Astrocyte of the spinal cord (primary cell): ENCODE measurements around the gene HOXB6.

Experiments used
- DNase-seq: peaks from one replicate; pipeline ENCODE4 v3.0.0; 2011; ENCODE audit warnings: low read depth, low spot score
- H3K4me3 ChIP-seq: 2 replicates; pipeline ENCODE4 v1.5.1; 2011; ENCODE audit warnings: low read depth, mild to moderate bottlenecking, low read length, moderate library complexity
- in situ Hi-C: cut with HindIII; loops from 2 replicates; pipeline ENCODE4 v1.10.0; 2017; ENCODE audit warnings: low sequenced_read_pairs
- TF ChIP-seq, protein P1 (sequence below): IDR thresholded peaks from 2 replicates; pipeline ENCODE4 v1.5.1; 2012; ENCODE audit warnings: low read depth, mild to moderate bottlenecking, low read length, inconsistent platforms

Gene HOXB6

GRCh38 chr17:48568499-48569239, 36.1 kb downstream of the HOXB6 start:
- in situ Hi-C loops = no loop called here
- TF ChIP-seq, protein P1, sequence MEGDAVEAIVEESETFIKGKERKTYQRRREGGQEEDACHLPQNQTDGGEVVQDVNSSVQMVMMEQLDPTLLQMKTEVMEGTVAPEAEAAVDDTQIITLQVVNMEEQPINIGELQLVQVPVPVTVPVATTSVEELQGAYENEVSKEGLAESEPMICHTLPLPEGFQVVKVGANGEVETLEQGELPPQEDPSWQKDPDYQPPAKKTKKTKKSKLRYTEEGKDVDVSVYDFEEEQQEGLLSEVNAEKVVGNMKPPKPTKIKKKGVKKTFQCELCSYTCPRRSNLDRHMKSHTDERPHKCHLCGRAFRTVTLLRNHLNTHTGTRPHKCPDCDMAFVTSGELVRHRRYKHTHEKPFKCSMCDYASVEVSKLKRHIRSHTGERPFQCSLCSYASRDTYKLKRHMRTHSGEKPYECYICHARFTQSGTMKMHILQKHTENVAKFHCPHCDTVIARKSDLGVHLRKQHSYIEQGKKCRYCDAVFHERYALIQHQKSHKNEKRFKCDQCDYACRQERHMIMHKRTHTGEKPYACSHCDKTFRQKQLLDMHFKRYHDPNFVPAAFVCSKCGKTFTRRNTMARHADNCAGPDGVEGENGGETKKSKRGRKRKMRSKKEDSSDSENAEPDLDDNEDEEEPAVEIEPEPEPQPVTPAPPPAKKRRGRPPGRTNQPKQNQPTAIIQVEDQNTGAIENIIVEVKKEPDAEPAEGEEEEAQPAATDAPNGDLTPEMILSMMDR = no peak
- H3K4me3 ChIP-seq = peak overlapping the region; percentile 77
- no peak for DNase-seq

DNA sequence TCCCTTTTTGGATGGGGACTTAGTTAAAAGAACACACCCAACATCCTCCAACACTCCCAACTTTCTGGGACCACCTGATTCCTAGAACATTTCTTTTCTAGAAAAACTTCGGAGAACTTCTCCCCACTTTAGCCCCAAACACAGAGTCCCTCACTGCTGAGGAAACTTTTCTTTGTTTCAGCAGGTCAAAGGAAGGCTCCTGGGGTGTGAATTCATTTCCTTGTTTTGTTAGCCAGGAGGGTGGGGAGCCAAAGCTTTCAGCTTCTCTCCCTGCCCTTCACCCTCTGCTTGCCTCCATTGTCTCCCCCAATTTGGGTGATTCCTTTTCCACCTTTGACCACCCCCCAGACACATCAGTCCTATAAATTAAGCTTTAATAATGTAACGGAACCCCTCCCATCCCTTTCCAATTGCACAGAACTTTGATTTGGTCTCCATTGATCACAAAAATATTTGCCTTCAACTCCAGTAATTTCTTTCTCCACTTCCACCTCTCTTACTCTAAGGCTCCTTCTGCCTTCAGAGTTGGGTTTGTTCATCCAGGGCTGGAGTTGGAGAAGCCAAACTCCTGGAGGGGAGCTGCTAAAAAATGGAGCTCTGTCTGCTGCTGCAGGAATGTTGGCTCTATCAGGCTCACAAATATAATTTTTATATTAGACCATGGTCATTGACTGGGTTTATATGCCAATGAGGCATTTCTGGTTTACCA, 37.0 kb downstream of the HOXB6 start:
- H3K4me3 ChIP-seq = peak overlapping the region; percentile 2
- DNase-seq = no peak
- in situ Hi-C loops = no loop called here
- TF ChIP-seq, protein P1 = no peak

DNA sequence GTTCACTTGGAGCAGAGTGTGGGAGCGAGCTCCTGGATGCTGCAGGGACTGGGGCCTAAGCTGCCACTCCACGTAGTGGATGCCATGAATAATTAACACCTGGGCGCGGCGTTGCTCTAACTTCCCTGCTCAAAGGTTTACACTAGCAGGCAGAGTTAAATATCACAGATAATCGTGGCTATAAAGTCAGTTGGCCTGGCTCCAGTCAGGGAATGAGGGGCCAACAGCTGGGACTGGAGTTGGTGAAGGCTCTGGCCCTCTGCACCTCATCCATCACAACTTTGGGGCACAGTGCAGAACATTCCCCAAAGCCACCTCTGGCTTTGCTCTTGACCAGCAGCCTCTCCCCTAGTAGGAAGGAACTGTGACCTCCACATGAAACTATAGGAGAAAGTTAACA, 37.6 kb downstream of the HOXB6 start:
- no peak for DNase-seq
- in situ Hi-C loops = no loop called here
- TF ChIP-seq, protein P1 = no peak
- H3K4me3 ChIP-seq = no peak overlapping the region

DNA sequence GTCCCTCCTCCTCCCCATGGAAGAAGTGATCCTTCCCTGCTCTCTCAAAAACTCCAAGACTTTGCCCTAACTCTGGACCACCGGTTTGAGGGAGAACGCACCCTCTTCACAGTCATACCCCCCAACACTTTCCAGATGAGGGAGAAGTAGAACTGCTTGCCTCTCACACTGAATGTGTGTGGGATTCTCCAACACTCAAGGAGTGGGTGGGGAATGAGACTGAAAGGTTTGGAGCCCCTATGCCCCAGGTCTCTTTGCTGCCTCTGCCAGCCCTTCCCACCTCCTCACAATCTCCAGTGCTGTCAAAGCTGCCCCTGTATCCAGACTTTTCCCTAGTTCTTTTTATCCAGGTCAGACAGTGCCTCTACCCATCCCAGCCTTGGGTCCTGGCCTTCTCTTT, 38.1 kb downstream of the HOXB6 start:
- no peak for DNase-seq
- no peak overlapping the region for H3K4me3 ChIP-seq
- in situ Hi-C loops = no loop called here
- TF ChIP-seq, protein P1 = no peak

DNA sequence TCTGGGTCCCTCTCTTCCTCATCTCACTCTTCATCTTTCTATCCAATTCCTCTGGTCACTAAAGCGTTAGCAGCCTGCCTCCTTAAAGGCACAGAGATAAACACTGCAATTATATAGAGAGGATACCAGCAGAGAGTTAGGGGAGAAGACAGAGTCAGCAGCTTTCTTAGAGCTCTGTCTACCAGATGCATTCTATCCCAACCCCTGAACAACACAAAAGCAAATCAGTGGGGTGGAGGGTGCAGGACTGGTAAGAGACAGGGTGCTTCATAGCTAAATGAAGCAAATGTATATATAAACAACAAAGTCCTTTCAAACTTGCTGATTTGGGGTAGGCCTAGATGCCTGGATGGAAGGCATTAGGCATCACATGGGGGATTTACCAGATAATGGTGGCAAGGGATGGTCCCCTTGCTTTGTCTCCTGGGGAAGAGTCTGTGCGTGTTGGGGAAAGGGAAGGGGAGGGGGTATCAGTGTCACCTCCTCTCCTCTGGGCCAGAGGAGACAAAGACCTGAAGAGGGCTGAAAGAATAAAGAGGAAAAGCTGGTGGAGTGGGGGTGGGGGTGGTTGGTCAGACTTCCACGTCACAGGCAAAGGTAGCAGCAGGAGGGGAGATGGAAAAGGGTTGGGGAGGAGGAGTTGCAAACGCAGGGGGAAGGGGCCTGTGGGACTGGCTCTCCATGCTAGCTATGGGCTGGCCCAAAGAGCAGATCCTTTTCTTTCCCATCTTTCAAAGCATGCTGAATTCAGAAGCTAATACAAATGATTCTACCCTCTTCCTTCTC, 38.7 kb downstream of the HOXB6 start:
- no peak for DNase-seq
- TF ChIP-seq, protein P1 = no peak
- H3K4me3 ChIP-seq = no peak overlapping the region
- in situ Hi-C loops = no loop called here

- DNase-seq = no peak
- in situ Hi-C loops = no loop called here
- peak overlapping the region; percentile 43 for H3K4me3 ChIP-seq
- TF ChIP-seq, protein P1 = no peak
Observed at GRCh38 chr17:48565022-48565554, 39.7 kb downstream of the HOXB6 start.
